WTC11 (cell line): ENCODE measurements around the gene GNAS-AS1. TPM values are rescaled to one million over a fixed set of nuclear protein-coding genes. Genes with fewer than 3 reads are reported as not detected.

ENCODE experiments used
- ATAC-seq: fragments of 200-7000 bp; cut with Tn5 transposase; 2 replicates; pipeline ENCODE4 v1.10.0; 2021; ENCODE audit warnings: mild to moderate bottlenecking, moderate library complexity
- CTCF ChIA-PET: fragments of 300-600 bp; sonication (Branson Sonifier 250); formaldehyde crosslinking; loops from one replicate; lab custom pipeline; 2021; ENCODE audit warnings: antibody characterized with exemption; lab: Charles Lee
- POLR2A ChIA-PET: fragments of 350-600 bp; sonication (Branson Sonifier 250); formaldehyde crosslinking; loops from one replicate; lab custom pipeline; 2021; ENCODE audit warnings: antibody characterized with exemption; lab: Charles Lee
- DNase-seq: peaks from one replicate; pipeline ENCODE4 v3.0.0; 2021; ENCODE audit warnings: low spot score
- H3K27ac Mint-ChIP-seq: 2 replicates; pipeline ENCODE4 v1.8.0; 2021; ENCODE audit warnings: mixed read lengths
- H3K27me3 Mint-ChIP-seq: 2 replicates; pipeline ENCODE4 v1.8.0; 2021; ENCODE audit warnings: low read depth, mild to moderate bottlenecking, moderate library complexity, mixed read lengths
- H3K36me3 Mint-ChIP-seq: 2 replicates; pipeline ENCODE4 v1.8.0; 2021; ENCODE audit warnings: mixed read lengths
- H3K4me1 Mint-ChIP-seq: 2 replicates; pipeline ENCODE4 v1.8.0; 2022; ENCODE audit warnings: mixed read lengths
- H3K4me3 Mint-ChIP-seq: 2 replicates; pipeline ENCODE4 v1.8.0; 2021; ENCODE audit warnings: mild to moderate bottlenecking, moderate library complexity, mixed read lengths
- H3K9me3 Mint-ChIP-seq: 2 replicates; pipeline ENCODE4 v1.8.0; 2021; ENCODE audit warnings: mixed read lengths
- ATF6 ChIP-seq: sonication (generic); formaldehyde crosslinking; IDR thresholded peaks from 2 replicates; pipeline ENCODE4 v1.8.1; 2023; ENCODE audit warnings: mild to moderate bottlenecking, missing genetic modification reagents
- ERG ChIP-seq: fragments of 250-450 bp; sonication (Bioruptor Pico); IDR thresholded peaks from 2 replicates; pipeline ENCODE4 v1.8.0; 2021; ENCODE audit warnings: mild to moderate bottlenecking
- ETV6 ChIP-seq: sonication (generic); formaldehyde crosslinking; IDR thresholded peaks from 2 replicates; pipeline ENCODE4 v1.8.1; 2022; ENCODE audit warnings: mild to moderate bottlenecking, missing genetic modification reagents
- HMGXB4 ChIP-seq: sonication (generic); formaldehyde crosslinking; IDR thresholded peaks from 2 replicates; pipeline ENCODE4 v1.8.1; 2023; ENCODE audit warnings: mild to moderate bottlenecking, moderate library complexity, missing genetic modification reagents
- IRF1 ChIP-seq: sonication (generic); formaldehyde crosslinking; IDR thresholded peaks from 2 replicates; pipeline ENCODE4 v1.8.0; 2023; ENCODE audit warnings: missing genetic modification reagents
- MAX ChIP-seq: sonication (generic); formaldehyde crosslinking; IDR thresholded peaks from 2 replicates; pipeline ENCODE4 v1.8.0; 2022; ENCODE audit warnings: mild to moderate bottlenecking, missing genetic modification reagents
- MLX ChIP-seq: sonication (generic); formaldehyde crosslinking; IDR thresholded peaks from 2 replicates; pipeline ENCODE4 v1.8.1; 2023; ENCODE audit warnings: mild to moderate bottlenecking, missing genetic modification reagents, moderate library complexity
- MXD4 ChIP-seq: fragments of 250-450 bp; sonication (Bioruptor Pico); IDR thresholded peaks from 2 replicates; pipeline ENCODE4 v1.8.0; 2021; ENCODE audit warnings: mild to moderate bottlenecking, moderate library complexity, borderline replicate concordance
- NFYB ChIP-seq: sonication (generic); formaldehyde crosslinking; conservative IDR thresholded peaks from 2 replicates; pipeline ENCODE4 v1.8.0; 2022; ENCODE audit warnings: low read depth, missing genetic modification reagents
- NR1H2 ChIP-seq: sonication (generic); formaldehyde crosslinking; IDR thresholded peaks from 2 replicates; pipeline ENCODE4 v1.9.0; 2021; ENCODE audit warnings: mild to moderate bottlenecking, moderate library complexity, missing genetic modification reagents
- NR2C2 ChIP-seq: sonication (generic); formaldehyde crosslinking; IDR thresholded peaks from 2 replicates; pipeline ENCODE4 v1.8.0; 2022; ENCODE audit warnings: mild to moderate bottlenecking, missing genetic modification reagents
- PREB ChIP-seq: sonication (generic); formaldehyde crosslinking; IDR thresholded peaks from 2 replicates; pipeline ENCODE4 v1.8.1; 2022; ENCODE audit warnings: mild to moderate bottlenecking, missing genetic modification reagents, moderate library complexity, borderline replicate concordance
- RELA ChIP-seq: sonication (generic); formaldehyde crosslinking; IDR thresholded peaks from 2 replicates; pipeline ENCODE4 v1.8.1; 2022; ENCODE audit warnings: missing genetic modification reagents, mild to moderate bottlenecking, borderline replicate concordance
- TEAD1 ChIP-seq: sonication (generic); formaldehyde crosslinking; IDR thresholded peaks from 2 replicates; pipeline ENCODE4 v1.8.0; 2022; ENCODE audit warnings: mild to moderate bottlenecking, missing genetic modification reagents
- USF2 ChIP-seq: sonication (generic); formaldehyde crosslinking; IDR thresholded peaks from 2 replicates; pipeline ENCODE4 v1.8.1; 2023; ENCODE audit warnings: mild to moderate bottlenecking, missing genetic modification reagents, moderate library complexity
- ZNF423 ChIP-seq: fragments of 250-450 bp; sonication (Bioruptor Pico); IDR thresholded peaks from 2 replicates; pipeline ENCODE4 v2.1.2; 2022; ENCODE audit warnings: mild to moderate bottlenecking, moderate library complexity
- total RNA-seq: library from RNA; stranded (reverse); gene quantifications from 3 replicates; pipeline ENCODE4 v1.2.3, GENCODE V29; 2021

Gene GNAS-AS1
- total RNA-seq, 1 experiment from 2014 or later: 12.2 TPM

- TF ChIP-seq RELA (CRISPR knock-in tag) (no peak), ETV6 (CRISPR knock-in tag) (0 out of 2 replicates have a peak, but pooled peaks have one; percentile 39), MAX (peak; percentile 84), HMGXB4 (peak; percentile 53; the same call in 1 of the 2 replicates), PREB (CRISPR knock-in tag) (no peak), MLX (CRISPR knock-in tag) (no peak), USF2 (CRISPR knock-in tag) (0 out of 2 replicates have a peak, but pooled peaks have one; percentile 11), ZNF423 (no peak), MXD4 (CRISPR knock-in tag) (no peak), TEAD1 (CRISPR knock-in tag) (peak; percentile 50; the same call in 1 of the 2 replicates), NR1H2 (CRISPR knock-in tag) (no peak)
These were observed 11.2 kb downstream of the GNAS-AS1 start (continued) for GRCh38 chr20:58839474-58839874.

- CTCF ChIA-PET: interaction anchor here (0.5 to 6.0 kb wide), 19 partner anchors 12 to 1533 kb away, joined by 3 to 63 read pairs (median 4); partner anchors contain the start of genes APCDD1L, GNAS, GNAS-AS1 and STX16
- Mint-ChIP-seq H3K4me3 (no peak overlapping the region), H3K27me3 (peaks cover 17% of the 10 kb centered on the region), H3K27ac (peak overlapping the region; percentile 60; the same call in 1 of the 2 replicates), H3K4me1 (peaks cover 64% of the 10 kb centered on the region), H3K36me3 (peaks cover 54% of the 10 kb centered on the region), H3K9me3 (no peaks in the 10 kb centered on the region)
- DNase-seq: no peak
- ATAC-seq: no peak
- TF ChIP-seq IRF1 (CRISPR knock-in tag) (no peak), ERG (CRISPR knock-in tag) (no peak), ATF6 (CRISPR knock-in tag) (no peak), NFYB (no peak), NR2C2 (CRISPR knock-in tag) (no peak)
- POLR2A ChIA-PET: interaction anchor here (0.6 to 4.1 kb wide), 3 partner anchors 9 to 187 kb away, joined by 3 to 25 read pairs (median 3); partner anchors contain the start of gene STX16
These were observed 12.5 kb downstream of the GNAS-AS1 start for GRCh38 chr20:58838174-58838573.
